Measurements from ENCODE around the gene RRM2.
"Not testable (repeated sequence)": the region's sequence is repeated elsewhere in the genome, so short reads cannot be mapped to it uniquely, and the experiment has no call there.

RRM2 gene

GRCh38 chr2:10091182-10091888, 31.2 kb upstream of the RRM2 start:
- DNase-seq: no peak

GRCh38 chr2:10091889-10092244, 30.7 kb upstream of the RRM2 start:
- not testable (repeated sequence) for DNase-seq

GRCh38 chr2:10094271-10094814, 28.2 kb upstream of the RRM2 start:
- no peak for DNase-seq

GRCh38 chr2:10095175-10095574, 27.4 kb upstream of the RRM2 start:
- no peak for DNase-seq

GRCh38 chr2:10096641-10097040, 25.9 kb upstream of the RRM2 start:
- no peak for DNase-seq

- peak; percentile 69 for DNase-seq
These were observed 25.0 kb upstream of the RRM2 start for GRCh38 chr2:10097352-10098148.

- no peak for DNase-seq
These were observed 21.0 kb upstream of the RRM2 start for GRCh38 chr2:10101491-10101890.

GRCh38 chr2:10103179-10103578, 19.4 kb upstream of the RRM2 start:
- no peak for DNase-seq

GRCh38 chr2:10104906-10105305, 17.6 kb upstream of the RRM2 start:
- DNase-seq: not testable (repeated sequence)

GRCh38 chr2:10109311-10109710, 13.2 kb upstream of the RRM2 start:
- DNase-seq: peak; percentile 44

GRCh38 chr2:10119027-10119325, 3.6 kb upstream of the RRM2 start:
- no peak for DNase-seq

GRCh38 chr2:10119601-10120157, 2.9 kb upstream of the RRM2 start:
- no peak for DNase-seq

- DNase-seq: peak; percentile 89
These were observed 2.2 kb upstream of the RRM2 start for GRCh38 chr2:10120158-10120876.

- DNase-seq: peak; percentile 27
These were observed 1.5 kb upstream of the RRM2 start for GRCh38 chr2:10120877-10121574.

GRCh38 chr2:10123281-10123680, 742 bp downstream of the RRM2 start:
- no peak for DNase-seq

- DNase-seq: peak; percentile 79
These were observed 2.1 kb downstream of the RRM2 start for GRCh38 chr2:10124538-10125045.

- DNase-seq: no peak
These were observed 3.5 kb downstream of the RRM2 start for GRCh38 chr2:10125842-10126631.

GRCh38 chr2:10126632-10127026, 4.1 kb downstream of the RRM2 start:
- no peak for DNase-seq

- DNase-seq: no peak
These were observed 5.9 kb downstream of the RRM2 start for GRCh38 chr2:10128420-10128819.

- no peak for DNase-seq
These were observed 7.0 kb downstream of the RRM2 start for GRCh38 chr2:10129490-10129889.

GRCh38 chr2:10132043-10132575, 9.6 kb downstream of the RRM2 start:
- DNase-seq: no peak
